A549 (cell line): ENCODE data around the gene PACSIN1.

Experiments used
- ATOH8 ChIP-seq: fragments of 250-450 bp; sonication (Bioruptor Pico); IDR thresholded peaks from 2 replicates; pipeline ENCODE4 v1.5.0; 2020; ENCODE audit warnings: low read depth, mild to moderate bottlenecking, moderate library complexity
- BHLHE40 ChIP-seq: IDR thresholded peaks from 2 replicates; pipeline ENCODE4 v1.6.1; 2012; ENCODE audit warnings: low read depth, low read length, inconsistent platforms
- CHD2 ChIP-seq: fragments of 150-350 bp; IDR thresholded peaks from 2 replicates; pipeline ENCODE4 v1.6.1; 2014; ENCODE audit warnings: low read length; ENCODE audit not compliant: partially characterized antibody
- CTCF ChIP-seq: fragments of >200 bp; sonication (Bioruptor Twin); formaldehyde crosslinking; IDR thresholded peaks from 3 replicates; pipeline ENCODE4 v1.5.1; 2016
- HMGXB4 ChIP-seq: fragments of 250-450 bp; sonication (Bioruptor Pico); IDR thresholded peaks from 2 replicates; pipeline ENCODE4 v1.5.0; 2021; ENCODE audit warnings: mild to moderate bottlenecking, moderate library complexity, borderline replicate concordance
- HOXA7 ChIP-seq: fragments of 250-450 bp; sonication (Bioruptor Pico); IDR thresholded peaks from 2 replicates; pipeline ENCODE4 v1.5.0; 2020; ENCODE audit warnings: mild to moderate bottlenecking, moderate library complexity
- KDM5A ChIP-seq: fragments of 200-600 bp; sonication (generic); IDR thresholded peaks from 2 replicates; pipeline ENCODE4 v1.6.1; 2016; ENCODE audit warnings: antibody characterized with exemption, mild to moderate bottlenecking
- MAX ChIP-seq: IDR thresholded peaks from 2 replicates; pipeline ENCODE4 v1.6.1; 2012
- POLR2A ChIP-seq: IDR thresholded peaks from 2 replicates; pipeline ENCODE4 v1.6.1; 2012; ENCODE audit warnings: mild to moderate bottlenecking, low read length
- RAD21 ChIP-seq, 2 experiments: fragments of >200 bp in 1 of 2; sonication (Bioruptor Twin) in 1 of 2; formaldehyde crosslinking in 1 of 2; IDR thresholded peaks in 1 of 2; conservative IDR thresholded peaks in 1 of 2; 2 replicates in 1 of 2; 3 replicates in 1 of 2; pipeline ENCODE4 v1.6.1; 2012 to 2018; ENCODE audit warnings: inconsistent platforms in 1 of 2
- SREBF2 ChIP-seq: fragments of 450-650 bp; IDR thresholded peaks from 2 replicates; pipeline ENCODE4 v1.6.1; 2014; ENCODE audit warnings: mild to moderate bottlenecking, moderate library complexity

- no peak for TF ChIP-seq RAD21 (conservative IDR thresholded peaks at IDR 0.05 in 1 of 2, IDR thresholded peaks at IDR 0.05 in 1 of 2)
- TF ChIP-seq CTCF = no peak
- no peak for TF ChIP-seq POLR2A
- no peak for TF ChIP-seq ATOH8 (CRISPR knock-in tag)
- TF ChIP-seq HMGXB4 (CRISPR knock-in tag) = no peak
- no peak for TF ChIP-seq SREBF2
- no peak for TF ChIP-seq CHD2
- TF ChIP-seq BHLHE40 = no peak
- no peak for TF ChIP-seq MAX
- TF ChIP-seq KDM5A = no peak
- TF ChIP-seq HOXA7 (CRISPR knock-in tag) = no peak
Measured at GRCh38 chr6:34540222-34540621, 74.3 kb downstream of the PACSIN1 start.
